ENCODE results near the gene CCDC14. TPM values are rescaled to one million over a fixed set of nuclear protein-coding genes. Genes with fewer than 3 reads are reported as not detected.
"Not testable (repeated sequence)": the region's sequence is repeated elsewhere in the genome, so short reads cannot be mapped to it uniquely, and the experiment has no call there.

Gene CCDC14
- total and polyA plus RNA-seq, 2 of the 4 experiments (the other 2 are of a cell fraction), result 82.1 to 109 TPM

GRCh38 chr3:123981317-123981716, 20.3 kb upstream of the CCDC14 start:
- H3K9me3 ChIP-seq (ENCODE audit: control insufficient read depth, insufficient read depth, low read length); H3K9me1 ChIP-seq (ENCODE audit: insufficient read depth, low read length); BruUV-seq (replicated peaks); in situ Hi-C loops (cut with MboI; ENCODE audit: low sequenced_read_pairs); H3K4me3 ChIP-seq (ENCODE audit: insufficient read depth, low read depth, low read length); H4K91ac ChIP-seq (ENCODE audit: insufficient read depth, low read depth, low read length); H2BK20ac ChIP-seq (ENCODE audit: low read depth, low read length); H3K4me2 ChIP-seq (ENCODE audit: low read depth, low read length); H3K27ac ChIP-seq (ENCODE audit: insufficient read depth, low read length); H3K4me1 ChIP-seq (ENCODE audit: control insufficient read depth, insufficient read depth, low read length); H3K4ac ChIP-seq (ENCODE audit: low read depth, low read length); H3K56ac ChIP-seq (ENCODE audit: extremely low read depth, insufficient read depth, low read length); ATAC-seq (ENCODE audit: low read depth); H2BK15ac ChIP-seq (ENCODE audit: low read depth, low read length); H3K14ac ChIP-seq (replicated peaks; ENCODE audit: low read depth, low read length); H2BK120ac ChIP-seq (ENCODE audit: low read depth, low read length); H4K20me1 ChIP-seq (ENCODE audit: insufficient read depth, low read length); CTCF ChIA-PET; H3K9ac ChIP-seq (ENCODE audit: low read depth, low read length); H2AFZ ChIP-seq (replicated peaks; ENCODE audit: low read length, poor library complexity); H2AK9ac ChIP-seq (replicated peaks; ENCODE audit: low read depth, low read length, poor library complexity); H4K8ac ChIP-seq (ENCODE audit: low read depth in 2 of 2, low read length in 2 of 2); dilution Hi-C loops (cut with HindIII; ENCODE audit: low sequenced_read_pairs, unreplicated experiment); H3K36me3 ChIP-seq (ENCODE audit: control insufficient read depth, insufficient read depth, low read length); H2BK5ac ChIP-seq (ENCODE audit: low read depth, low read length, poor library complexity, severe bottlenecking); H4K5ac ChIP-seq (ENCODE audit: low read depth, low read length); H2AK5ac ChIP-seq (ENCODE audit: low read depth, low read length); intact Hi-C loops (cut with micrococcal nuclease); POLR2A ChIA-PET (ENCODE audit: unreplicated experiment); DNase-seq; H3K18ac ChIP-seq (ENCODE audit: low read depth, low read length); H3K23ac ChIP-seq (ENCODE audit: low read depth, low read length); H3K79me1 ChIP-seq (ENCODE audit: low read depth in 1 of 2, low read length in 2 of 2): not testable (repeated sequence)
- WGBS, 2 experiments (ENCODE audit: extremely low coverage in 2 of 2, insufficient read length in 1 of 2), result no CpG with 5 or more reads among the region's 4 CpGs
- peaks cover 22% of the 10 kb centered on the region for H3K27me3 ChIP-seq (ENCODE audit: control insufficient read depth, insufficient read depth, low read length)
